Measurements from ENCODE around the gene KCNB1.

KCNB1 gene

GRCh38 chr20:49330701-49331615 is 151.5 kb downstream of the KCNB1 start:
- no peak overlapping the region for H3K4me3 ChIP-seq (replicated peaks; ENCODE audit: low read depth, low read length)
- no peak for DNase-seq (ENCODE audit: low read depth)
- no peak for TF ChIP-seq CTCF (IDR thresholded peaks at IDR 0.05; ENCODE audit: low read length, missing control alignments)

- TF ChIP-seq CTCF (IDR thresholded peaks at IDR 0.05; ENCODE audit: low read length, missing control alignments): no peak
- H3K4me3 ChIP-seq (replicated peaks; ENCODE audit: low read depth, low read length): no peak overlapping the region
- DNase-seq (ENCODE audit: low read depth): no peak
Measured at GRCh38 chr20:49328790-49329189, 153.7 kb downstream of the KCNB1 start.

GRCh38 chr20:49326026-49326425 is 156.4 kb downstream of the KCNB1 start:
- TF ChIP-seq CTCF (IDR thresholded peaks at IDR 0.05; ENCODE audit: low read length, missing control alignments): no peak
- peak; percentile 27 for DNase-seq (ENCODE audit: low read depth)

GRCh38 chr20:49324306-49324705 is 158.2 kb downstream of the KCNB1 start:
- H3K4me3 ChIP-seq (replicated peaks; ENCODE audit: low read depth, low read length): no peak overlapping the region
- no peak for DNase-seq (ENCODE audit: low read depth)
- no peak for TF ChIP-seq CTCF (IDR thresholded peaks at IDR 0.05; ENCODE audit: low read length, missing control alignments)

More at GRCh38 chr20:49326026-49326425, 156.4 kb downstream of the KCNB1 start:
- H3K4me3 ChIP-seq (replicated peaks; ENCODE audit: low read depth, low read length): no peak overlapping the region

- DNase-seq (ENCODE audit: low read depth): peak; percentile 89
- H3K4me3 ChIP-seq (replicated peaks; ENCODE audit: low read depth, low read length): no peak overlapping the region
- TF ChIP-seq CTCF (IDR thresholded peaks at IDR 0.05; ENCODE audit: low read length, missing control alignments): peak; percentile 54
Measured at GRCh38 chr20:49323622-49324238, 158.7 kb downstream of the KCNB1 start.

- peak; percentile 71 for DNase-seq (ENCODE audit: low read depth)
- no peak overlapping the region for H3K4me3 ChIP-seq (replicated peaks; ENCODE audit: low read depth, low read length)
- TF ChIP-seq CTCF (IDR thresholded peaks at IDR 0.05; ENCODE audit: low read length, missing control alignments): peak; percentile 62
Measured at GRCh38 chr20:49320460-49320859, 162.0 kb downstream of the KCNB1 start.

Data from fibroblast of pulmonary artery (primary cell).